Measurements from ENCODE around the gene PROX1.

Gene PROX1

GRCh38 chr1:213987927-213988506, at the start of gene PROX1:
Gene PROX1, plus strand, starts transcription at chr1:213987973. Its CDS starts 8,563 bp downstream, at chr1:213996536.
- DNase-seq = peak; percentile 73 to 92 (median 88)

- no peak for DNase-seq
These were observed 49.0 kb upstream of the PROX1 start for GRCh38 chr1:213938776-213939175.

GRCh38 chr1:213939888-213940287, 47.9 kb upstream of the PROX1 start:
- peak in 1 of 3 experiments; percentile 47 for DNase-seq

- no peak for DNase-seq
These were observed 46.8 kb upstream of the PROX1 start for GRCh38 chr1:213940947-213941346.

- DNase-seq = no peak
These were observed 45.7 kb upstream of the PROX1 start for GRCh38 chr1:213942061-213942460.

- peak in 2 of 3 experiments; percentile 8 to 41 for DNase-seq
These were observed 40.5 kb upstream of the PROX1 start for GRCh38 chr1:213947200-213947801.

- DNase-seq = no peak
These were observed 35.9 kb upstream of the PROX1 start for GRCh38 chr1:213951876-213952275.

GRCh38 chr1:213953806-213954205, 34.0 kb upstream of the PROX1 start:
- no peak for DNase-seq

- DNase-seq = no peak
These were observed 31.4 kb upstream of the PROX1 start for GRCh38 chr1:213956295-213956770.

- no peak for DNase-seq
These were observed 29.4 kb upstream of the PROX1 start for GRCh38 chr1:213958346-213958745.

- DNase-seq = no peak
These were observed 26.8 kb upstream of the PROX1 start for GRCh38 chr1:213960963-213961362.

GRCh38 chr1:213962508-213962907, 25.3 kb upstream of the PROX1 start:
- DNase-seq = no peak

- no peak for DNase-seq
These were observed 21.7 kb upstream of the PROX1 start for GRCh38 chr1:213966122-213966521.

GRCh38 chr1:213968146-213968825, 19.5 kb upstream of the PROX1 start:
- no peak for DNase-seq

- peak in 1 of 3 experiments; percentile 18 for DNase-seq
These were observed 17.7 kb upstream of the PROX1 start for GRCh38 chr1:213969958-213970555.

GRCh38 chr1:213972141-213972540, 15.6 kb upstream of the PROX1 start:
- no peak for DNase-seq

GRCh38 chr1:213973129-213973528, 14.6 kb upstream of the PROX1 start:
- no peak for DNase-seq

GRCh38 chr1:213976665-213977485, 10.9 kb upstream of the PROX1 start:
- no peak for DNase-seq

- DNase-seq = no peak
These were observed 10.3 kb upstream of the PROX1 start for GRCh38 chr1:213977486-213977842.

GRCh38 chr1:213977909-213978308, 9.9 kb upstream of the PROX1 start:
- DNase-seq = no peak

GRCh38 chr1:213979751-213980586, 7.8 kb upstream of the PROX1 start:
- DNase-seq = no peak

- no peak for DNase-seq
These were observed 6.9 kb upstream of the PROX1 start for GRCh38 chr1:213980906-213981305.
